ENCODE results near the gene APOM.

DNA sequence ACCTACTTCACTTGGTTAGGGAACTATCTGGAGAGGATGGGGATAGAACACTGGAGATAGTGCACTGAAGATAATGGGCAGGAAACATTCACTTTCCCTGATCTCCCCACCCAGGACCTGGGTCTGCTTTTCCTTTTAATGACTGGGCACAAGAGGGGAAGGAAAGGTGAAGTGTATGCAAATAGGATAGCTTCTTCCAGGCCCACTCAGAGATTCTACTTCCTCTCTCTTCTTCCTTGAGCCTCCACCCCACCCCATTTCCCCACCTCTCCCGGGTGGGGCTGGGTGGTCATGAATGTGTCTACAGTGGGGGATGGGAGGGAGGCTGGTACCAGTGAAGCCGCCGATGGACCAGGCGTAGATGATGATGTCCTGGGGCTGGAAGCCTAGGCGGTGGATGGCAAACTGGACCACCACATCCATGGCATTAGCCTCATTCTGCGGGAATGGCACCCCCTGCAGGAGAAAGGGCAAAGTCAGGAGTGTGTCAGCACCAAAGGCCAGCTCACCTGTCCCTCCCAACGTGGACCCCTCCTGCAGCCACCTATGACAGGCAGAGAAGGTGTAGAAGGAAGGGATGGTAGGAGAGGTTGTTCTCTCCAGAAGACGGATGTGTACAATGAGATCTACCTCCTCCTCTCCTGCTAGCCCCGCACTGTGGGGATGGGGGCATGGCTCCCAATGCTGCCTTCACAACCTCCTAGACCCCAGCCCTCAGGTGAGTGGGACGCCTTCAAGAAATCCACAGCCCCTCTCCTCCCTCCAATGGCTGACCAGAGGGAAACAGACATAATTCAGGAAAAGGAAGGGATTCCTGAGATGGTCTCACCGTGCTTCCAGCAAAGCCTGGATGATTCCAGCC is 33.8 kb downstream of the APOM start:
- TF ChIP-seq, protein P1, sequence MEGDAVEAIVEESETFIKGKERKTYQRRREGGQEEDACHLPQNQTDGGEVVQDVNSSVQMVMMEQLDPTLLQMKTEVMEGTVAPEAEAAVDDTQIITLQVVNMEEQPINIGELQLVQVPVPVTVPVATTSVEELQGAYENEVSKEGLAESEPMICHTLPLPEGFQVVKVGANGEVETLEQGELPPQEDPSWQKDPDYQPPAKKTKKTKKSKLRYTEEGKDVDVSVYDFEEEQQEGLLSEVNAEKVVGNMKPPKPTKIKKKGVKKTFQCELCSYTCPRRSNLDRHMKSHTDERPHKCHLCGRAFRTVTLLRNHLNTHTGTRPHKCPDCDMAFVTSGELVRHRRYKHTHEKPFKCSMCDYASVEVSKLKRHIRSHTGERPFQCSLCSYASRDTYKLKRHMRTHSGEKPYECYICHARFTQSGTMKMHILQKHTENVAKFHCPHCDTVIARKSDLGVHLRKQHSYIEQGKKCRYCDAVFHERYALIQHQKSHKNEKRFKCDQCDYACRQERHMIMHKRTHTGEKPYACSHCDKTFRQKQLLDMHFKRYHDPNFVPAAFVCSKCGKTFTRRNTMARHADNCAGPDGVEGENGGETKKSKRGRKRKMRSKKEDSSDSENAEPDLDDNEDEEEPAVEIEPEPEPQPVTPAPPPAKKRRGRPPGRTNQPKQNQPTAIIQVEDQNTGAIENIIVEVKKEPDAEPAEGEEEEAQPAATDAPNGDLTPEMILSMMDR (conservative IDR thresholded peaks at IDR 0.05; ENCODE audit: low read length): peak; percentile 73
- TF ChIP-seq EZH2phosphoT487 (IDR thresholded peaks at IDR 0.05; ENCODE audit: borderline replicate concordance, low read depth, low read length): no peak
